ENCODE data around the gene TOR1A. TPM values are rescaled to one million over a fixed set of nuclear protein-coding genes. Genes with fewer than 3 reads are reported as not detected.
"Not testable (repeated sequence)": the region's sequence is repeated elsewhere in the genome, so short reads cannot be mapped to it uniquely, and the experiment has no call there.

TOR1A gene
- total and polyA plus RNA-seq, 2 experiments from 2014 or later, result 23.6 to 45.7 TPM

GRCh38 chr9:129776096-129776495 is 47.8 kb downstream of the TOR1A start:
- H3K4me1 Mint-ChIP-seq; H3K27me3 ChIP-seq (ENCODE audit: insufficient read depth); H3K4me3 ChIP-seq; H3K4me1 ChIP-seq (ENCODE audit: insufficient read depth); H3F3A ChIP-seq (replicated peaks; ENCODE audit: low read depth); H3K9me2 ChIP-seq (ENCODE audit: insufficient read depth); H3K36me3 Mint-ChIP-seq (ENCODE audit: low read depth); H3K4me3 Mint-ChIP-seq; H3K36me3 ChIP-seq (ENCODE audit: insufficient read depth); H3K9me3 Mint-ChIP-seq; H2AFZ ChIP-seq; ATAC-seq; DNase-seq (ENCODE audit: low spot score); H3K27ac ChIP-seq (ENCODE audit: low read depth); H3K27ac Mint-ChIP-seq; H3K79me2 ChIP-seq (replicated peaks; ENCODE audit: insufficient read depth); H3K4me2 ChIP-seq; H4K20me1 ChIP-seq (replicated peaks; ENCODE audit: insufficient read depth): not testable (repeated sequence)
- H3K27me3 Mint-ChIP-seq (ENCODE audit: insufficient read depth, low read depth, poor library complexity), result peaks cover 13% of the 10 kb centered on the region

GRCh38 chr9:129775448-129775798 is 48.5 kb downstream of the TOR1A start:
- Histone ChIP-seq H3K4me3 (no peak overlapping the region), H3K27me3 (ENCODE audit: insufficient read depth) (no peaks in the 10 kb centered on the region), H3K79me2 (replicated peaks; ENCODE audit: insufficient read depth) (no peaks in the 10 kb centered on the region), H3F3A (replicated peaks; ENCODE audit: low read depth) (no peaks in the 10 kb centered on the region), H3K4me2 (no peak overlapping the region), H3K4me1 (ENCODE audit: insufficient read depth) (peaks cover 2% of the 10 kb centered on the region; the same call in 1 of the 2 replicates), H4K20me1 (replicated peaks; ENCODE audit: insufficient read depth) (no peaks in the 10 kb centered on the region), H3K27ac (ENCODE audit: low read depth) (no peak overlapping the region), H2AFZ (no peak overlapping the region), H3K9me2 (ENCODE audit: insufficient read depth) (no peaks in the 10 kb centered on the region), H3K36me3 (ENCODE audit: insufficient read depth) (no peaks in the 10 kb centered on the region)
- ATAC-seq (no peak), DNase-seq (ENCODE audit: low spot score) (no peak)
- Mint-ChIP-seq H3K4me3 (no peak overlapping the region), H3K27ac (no peak overlapping the region), H3K36me3 (ENCODE audit: low read depth) (no peaks in the 10 kb centered on the region), H3K4me1 (peaks cover 6% of the 10 kb centered on the region), H3K9me3 (no peaks in the 10 kb centered on the region; the same call in 2 of the 3 replicates), H3K27me3 (ENCODE audit: insufficient read depth, low read depth, poor library complexity) (peaks cover 9% of the 10 kb centered on the region)
- TF ChIP-seq NANOG (IDR thresholded peaks at IDR 0.05; ENCODE audit: borderline replicate concordance) (no peak), ZNF462 (CRISPR knock-in tag; IDR thresholded peaks at IDR 0.05) (no peak), ZNF331 (CRISPR knock-in tag; IDR thresholded peaks at IDR 0.05; ENCODE audit: low read depth) (no peak), EZH2phosphoT487 (IDR thresholded peaks at IDR 0.05; ENCODE audit: unreplicated experiment) (no peak)
- TF ChIP-seq, protein P1, sequence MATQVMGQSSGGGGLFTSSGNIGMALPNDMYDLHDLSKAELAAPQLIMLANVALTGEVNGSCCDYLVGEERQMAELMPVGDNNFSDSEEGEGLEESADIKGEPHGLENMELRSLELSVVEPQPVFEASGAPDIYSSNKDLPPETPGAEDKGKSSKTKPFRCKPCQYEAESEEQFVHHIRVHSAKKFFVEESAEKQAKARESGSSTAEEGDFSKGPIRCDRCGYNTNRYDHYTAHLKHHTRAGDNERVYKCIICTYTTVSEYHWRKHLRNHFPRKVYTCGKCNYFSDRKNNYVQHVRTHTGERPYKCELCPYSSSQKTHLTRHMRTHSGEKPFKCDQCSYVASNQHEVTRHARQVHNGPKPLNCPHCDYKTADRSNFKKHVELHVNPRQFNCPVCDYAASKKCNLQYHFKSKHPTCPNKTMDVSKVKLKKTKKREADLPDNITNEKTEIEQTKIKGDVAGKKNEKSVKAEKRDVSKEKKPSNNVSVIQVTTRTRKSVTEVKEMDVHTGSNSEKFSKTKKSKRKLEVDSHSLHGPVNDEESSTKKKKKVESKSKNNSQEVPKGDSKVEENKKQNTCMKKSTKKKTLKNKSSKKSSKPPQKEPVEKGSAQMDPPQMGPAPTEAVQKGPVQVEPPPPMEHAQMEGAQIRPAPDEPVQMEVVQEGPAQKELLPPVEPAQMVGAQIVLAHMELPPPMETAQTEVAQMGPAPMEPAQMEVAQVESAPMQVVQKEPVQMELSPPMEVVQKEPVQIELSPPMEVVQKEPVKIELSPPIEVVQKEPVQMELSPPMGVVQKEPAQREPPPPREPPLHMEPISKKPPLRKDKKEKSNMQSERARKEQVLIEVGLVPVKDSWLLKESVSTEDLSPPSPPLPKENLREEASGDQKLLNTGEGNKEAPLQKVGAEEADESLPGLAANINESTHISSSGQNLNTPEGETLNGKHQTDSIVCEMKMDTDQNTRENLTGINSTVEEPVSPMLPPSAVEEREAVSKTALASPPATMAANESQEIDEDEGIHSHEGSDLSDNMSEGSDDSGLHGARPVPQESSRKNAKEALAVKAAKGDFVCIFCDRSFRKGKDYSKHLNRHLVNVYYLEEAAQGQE (IDR thresholded peaks at IDR 0.05; ENCODE audit: unreplicated experiment), result no peak

Measured in GM23338 (cell line).